Spinal cord (tissue), 10 donors: ENCODE measurements around the gene DHX15. TPM values are rescaled to one million over a fixed set of nuclear protein-coding genes. Genes with fewer than 3 reads are reported as not detected.

Experiments used
- DNase-seq, 6 donors: peaks; one replicate each; pipeline versions ENCODE4 v3.0.0 to v3.0.0-alpha.2; 2013 to 2015; ENCODE audit warnings: low spot score in 6 of 6, low read depth in 4 of 6
- H3K27ac ChIP-seq: one replicate; pipeline ENCODE4 v1.5.1; 2013; ENCODE audit warnings: low read depth, low read length, control low read depth
- H3K27me3 ChIP-seq: one replicate; pipeline ENCODE4 v1.6.1; 2013; ENCODE audit warnings: low read length; ENCODE audit not compliant: control insufficient read depth, insufficient read depth
- H3K36me3 ChIP-seq: one replicate; pipeline ENCODE4 v1.6.1; 2013; ENCODE audit warnings: low read length; ENCODE audit not compliant: control insufficient read depth, insufficient read depth
- H3K4me1 ChIP-seq: one replicate; pipeline ENCODE4 v1.6.1; 2013; ENCODE audit warnings: low read length; ENCODE audit not compliant: control insufficient read depth, insufficient read depth
- H3K4me3 ChIP-seq: one replicate; pipeline ENCODE4 v1.5.1; 2013; ENCODE audit warnings: low read depth, low read length, control low read depth
- H3K9me3 ChIP-seq: one replicate; pipeline ENCODE4 v1.6.1; 2013; ENCODE audit warnings: low read length; ENCODE audit not compliant: control insufficient read depth, insufficient read depth
- WGBS: methylation state at CpG from one replicate; pipeline ENCODE4 v1.1.5; 2013; ENCODE audit warnings: missing lambda C conversion rate; ENCODE audit not compliant: insufficient coverage; 5-methylcytosine and 5-hydroxymethylcytosine counted together
- polyA plus RNA-seq, 2 donors: library from polyadenylated mRNA; unstranded; fragments of 120-200 nt; gene quantifications; one replicate each; pipeline ENCODE4 v1.2.1, GENCODE V29; 2013; ENCODE audit not compliant: insufficient read length in 2 of 2
- total RNA-seq, 2 donors: library from RNA; depleted of rRNA in 1 of 2; stranded (reverse); fragments of 120-200 nt in 1 of 2; fragments of >200 nt in 1 of 2; gene quantifications; one replicate each; pipeline versions ENCODE4 v1.2.3 to v1.2.4, GENCODE V29; 2013 to 2014
- donor health status: healthy.

DHX15 gene
- total and polyA plus RNA-seq, 4 donors = 115 to 197 (median 137) TPM

GRCh38 chr4:24589448-24589847, 5.1 kb upstream of the DHX15 start:
- H3K36me3 ChIP-seq = no peaks in the 10 kb centered on the region
- 83% methylated on average over 2 of the region's 2 CpGs for WGBS
- no peak for DNase-seq
- no peak overlapping the region for H3K27ac ChIP-seq
- peaks cover 5% of the 10 kb centered on the region for H3K4me1 ChIP-seq
- no peaks in the 10 kb centered on the region for H3K27me3 ChIP-seq
- H3K9me3 ChIP-seq = no peaks in the 10 kb centered on the region
- H3K4me3 ChIP-seq = no peak overlapping the region

- no peak for DNase-seq
- H3K9me3 ChIP-seq = no peaks in the 10 kb centered on the region
- H3K27ac ChIP-seq = no peak overlapping the region
- WGBS = 94% methylated on average over 3 of the region's 7 CpGs
- H3K27me3 ChIP-seq = no peaks in the 10 kb centered on the region
- no peaks in the 10 kb centered on the region for H3K36me3 ChIP-seq
- no peak overlapping the region for H3K4me3 ChIP-seq
- peaks cover 5% of the 10 kb centered on the region for H3K4me1 ChIP-seq
Observed at GRCh38 chr4:24588216-24588954, 4.0 kb upstream of the DHX15 start.

- Histone ChIP-seq H3K4me1 (peaks cover 10% of the 10 kb centered on the region), H3K27ac (peak overlapping the region; percentile 99), H3K4me3 (peak overlapping the region; percentile 93), H3K9me3 (no peaks in the 10 kb centered on the region), H3K27me3 (no peaks in the 10 kb centered on the region), H3K36me3 (peaks cover 3% of the 10 kb centered on the region)
- WGBS = 0% methylated on average over 46 of the region's 51 CpGs
- peak; percentile 18 to 82 (median 35) for DNase-seq
Observed at GRCh38 chr4:24583451-24584210, 723 bp downstream of the DHX15 start.

GRCh38 chr4:24582235-24582832, 2.0 kb downstream of the DHX15 start:
- H3K9me3 ChIP-seq = no peaks in the 10 kb centered on the region
- H3K27ac ChIP-seq = no peak overlapping the region
- peak overlapping the region; percentile 93 for H3K4me3 ChIP-seq
- DNase-seq = peak in 2 of 6 donors; percentile 8 to 62
- WGBS = no CpG with 5 or more reads among the region's 5 CpGs
- H3K27me3 ChIP-seq = no peaks in the 10 kb centered on the region
- H3K36me3 ChIP-seq = peaks cover 3% of the 10 kb centered on the region
- peaks cover 10% of the 10 kb centered on the region for H3K4me1 ChIP-seq

GRCh38 chr4:24578364-24578763, 6.0 kb downstream of the DHX15 start:
- H3K4me1 ChIP-seq = peaks cover 5% of the 10 kb centered on the region
- WGBS = 100% methylated on average over 2 of the region's 4 CpGs
- no peaks in the 10 kb centered on the region for H3K9me3 ChIP-seq
- no peak for DNase-seq
- no peak overlapping the region for H3K4me3 ChIP-seq
- peaks cover 7% of the 10 kb centered on the region for H3K36me3 ChIP-seq
- H3K27ac ChIP-seq = no peak overlapping the region
- H3K27me3 ChIP-seq = no peaks in the 10 kb centered on the region

GRCh38 chr4:24576276-24576675, 8.1 kb downstream of the DHX15 start:
- no peak for DNase-seq
- Histone ChIP-seq H3K27ac (no peak overlapping the region), H3K9me3 (no peaks in the 10 kb centered on the region), H3K4me1 (peaks cover 5% of the 10 kb centered on the region), H3K27me3 (no peaks in the 10 kb centered on the region), H3K4me3 (no peak overlapping the region), H3K36me3 (peaks cover 7% of the 10 kb centered on the region)
- WGBS = 90% methylated on average over 9 of the region's 17 CpGs

- Histone ChIP-seq H3K27ac (no peak overlapping the region), H3K4me1 (no peaks in the 10 kb centered on the region), H3K9me3 (no peaks in the 10 kb centered on the region), H3K27me3 (no peaks in the 10 kb centered on the region), H3K4me3 (no peak overlapping the region), H3K36me3 (peaks cover 5% of the 10 kb centered on the region)
- DNase-seq = no peak
Observed at GRCh38 chr4:24574236-24574635, 10.1 kb downstream of the DHX15 start.

GRCh38 chr4:24573582-24573981, 10.8 kb downstream of the DHX15 start:
- no peaks in the 10 kb centered on the region for H3K9me3 ChIP-seq
- H3K36me3 ChIP-seq = peaks cover 7% of the 10 kb centered on the region
- DNase-seq = no peak
- 100% methylated on average over 1 of the region's 2 CpGs for WGBS
- no peak overlapping the region for H3K4me3 ChIP-seq
- no peaks in the 10 kb centered on the region for H3K27me3 ChIP-seq
- H3K27ac ChIP-seq = no peak overlapping the region
- no peaks in the 10 kb centered on the region for H3K4me1 ChIP-seq

- WGBS = 75% methylated on average over 1 of the region's 5 CpGs
- H3K4me1 ChIP-seq = no peaks in the 10 kb centered on the region
- no peak for DNase-seq
- no peak overlapping the region for H3K27ac ChIP-seq
- H3K9me3 ChIP-seq = no peaks in the 10 kb centered on the region
- H3K4me3 ChIP-seq = no peak overlapping the region
- H3K27me3 ChIP-seq = no peaks in the 10 kb centered on the region
- H3K36me3 ChIP-seq = peaks cover 7% of the 10 kb centered on the region
Observed at GRCh38 chr4:24570574-24571236, 13.6 kb downstream of the DHX15 start.
